Panc1 (cell line): ENCODE results near the gene NNT. TPM values are rescaled to one million over a fixed set of nuclear protein-coding genes. Genes with fewer than 3 reads are reported as not detected.

ENCODE experiments used
- ATAC-seq: fragments of 200-7000 bp; cut with Tn5 transposase; 2 replicates; pipeline ENCODE4 v1.9.1; 2020; ENCODE audit warnings: mild to moderate bottlenecking, moderate library complexity
- BruUV-seq: library from RNA; stranded (reverse); fragments of 400-500 nt; replicated peaks from 2 replicates; lab custom pipeline; 2021; lab: Mats Ljungman, UMichigan
- CTCF ChIA-PET: fragments of 300-600 bp; sonication (Branson Sonifier 250); formaldehyde crosslinking; loops from one replicate; lab custom pipeline; 2022; ENCODE audit warnings: antibody characterized with exemption; lab: Charles Lee
- POLR2A ChIA-PET: fragments of 300-600 bp; sonication (Branson Sonifier 250); formaldehyde crosslinking; loops from one replicate; lab custom pipeline; 2022; ENCODE audit warnings: antibody characterized with exemption; lab: Charles Lee
- DNase-seq: peaks from one replicate; pipeline ENCODE4 v3.0.0-alpha.2; 2010; ENCODE audit warnings: low read depth, low spot score
- H3K27ac ChIP-seq: 2 replicates; pipeline ENCODE4 v1.5.1; 2011; ENCODE audit warnings: mild to moderate bottlenecking, low read length, inconsistent platforms
- H3K27me3 ChIP-seq: fragments of 200-500 bp; sonication (Bioruptor generic); 2 replicates; pipeline ENCODE4 v1.6.0; 2014; ENCODE audit warnings: low read length, inconsistent platforms; ENCODE audit not compliant: control insufficient read depth, insufficient read depth
- H3K36me3 ChIP-seq: fragments of 200-500 bp; sonication (Bioruptor generic); 2 replicates; pipeline ENCODE4 v1.5.1; 2014; ENCODE audit warnings: inconsistent platforms, mild to moderate bottlenecking, low read length, moderate library complexity; ENCODE audit not compliant: control insufficient read depth, insufficient read depth
- H3K4me1 ChIP-seq: 2 replicates; pipeline ENCODE4 v1.5.1; 2011; ENCODE audit warnings: inconsistent platforms, mild to moderate bottlenecking, low read length, moderate library complexity; ENCODE audit not compliant: control insufficient read depth, insufficient read depth
- H3K4me3 ChIP-seq, 2 experiments: 2 replicates each; pipeline ENCODE4 v1.5.1; 2011 to 2012; ENCODE audit warnings: low read depth in 2 of 2, low read length in 2 of 2, mild to moderate bottlenecking in 2 of 2, inconsistent platforms in 1 of 2, moderate library complexity in 1 of 2
- H3K9me3 ChIP-seq: fragments of 200-500 bp; sonication (Bioruptor generic); 2 replicates; pipeline ENCODE4 v1.5.1; 2014; ENCODE audit warnings: low read depth, mild to moderate bottlenecking, inconsistent platforms, low read length, moderate library complexity; ENCODE audit not compliant: control insufficient read depth, insufficient read depth
- POLR2AphosphoS5 ChIP-seq: IDR thresholded peaks from 2 replicates; pipeline ENCODE4 v1.6.1; 2012; ENCODE audit warnings: mild to moderate bottlenecking, low read depth, low read length, moderate library complexity
- SIN3A ChIP-seq: IDR thresholded peaks from 2 replicates; pipeline ENCODE4 v1.6.1; 2012; ENCODE audit warnings: low read depth, mild to moderate bottlenecking, low read length, moderate library complexity, borderline replicate concordance; ENCODE audit not compliant: insufficient read depth
- TCF7L2 ChIP-seq: IDR thresholded peaks from 2 replicates; pipeline ENCODE4 v1.6.1; 2011; ENCODE audit warnings: mild to moderate bottlenecking, low read depth, low read length, inconsistent platforms
- in situ Hi-C: cut with HindIII; loops from 2 replicates; pipeline ENCODE4 v1.10.0; 2016; ENCODE audit warnings: low sequenced_read_pairs, low pct_unique_long_range_greater_than_20kb
- intact Hi-C: fragments of 100-400 bp; cut with micrococcal nuclease; formaldehyde crosslinking; loops from one replicate; pipeline ENCODE4 v1.10.0; 2022; ENCODE audit not compliant: unreplicated experiment
- total RNA-seq: library from RNA; stranded (reverse); gene quantifications from one replicate; pipeline ENCODE4 v1.2.1, GENCODE V29; 2021; ENCODE audit not compliant: unreplicated experiment
- TF ChIP-seq, protein P1 (sequence below): fragments of 450-650 bp; IDR thresholded peaks from 2 replicates; pipeline ENCODE4 v1.5.1; 2017; ENCODE audit warnings: mild to moderate bottlenecking
- TF ChIP-seq, protein P2 (sequence below), 2 experiments: IDR thresholded peaks; 2 replicates each; pipeline ENCODE4 v1.6.1; 2011 to 2012; ENCODE audit warnings: low read depth in 2 of 2, control low read depth in 1 of 2, low read length in 1 of 2, mild to moderate bottlenecking in 1 of 2, moderate library complexity in 1 of 2; ENCODE audit not compliant: insufficient read depth in 1 of 2

NNT gene
- total RNA-seq, 1 experiment from 2014 or later, result 78.7 TPM

DNA sequence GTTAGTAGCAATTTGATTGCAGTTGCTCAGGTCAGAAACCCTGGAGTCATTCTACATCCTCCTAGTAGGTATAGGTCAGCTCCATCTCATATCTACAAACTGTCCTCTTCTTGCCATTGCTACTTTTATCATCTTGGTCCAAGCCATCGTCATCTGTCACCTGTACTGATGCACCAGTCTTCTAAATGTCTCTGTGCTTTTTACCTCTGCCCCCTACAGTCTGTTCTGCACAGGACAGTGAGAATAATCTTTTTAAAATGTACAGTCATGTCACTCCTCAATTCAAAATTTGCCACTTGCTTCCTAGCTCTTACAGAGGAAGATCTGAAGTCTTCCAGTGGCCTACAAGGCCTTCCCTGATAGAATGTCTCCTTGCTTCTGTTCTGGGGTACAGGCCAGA is 6.8 kb downstream of the NNT start:
- Histone ChIP-seq H3K27ac (no peak overlapping the region), H3K27me3 (no peaks in the 10 kb centered on the region), H3K4me1 (no peaks in the 10 kb centered on the region), H3K9me3 (no peaks in the 10 kb centered on the region; the same call in 1 of the 2 replicates), H3K36me3 (peaks cover 9% of the 10 kb centered on the region; the same call in 1 of the 2 replicates), H3K4me3 (no peak overlapping the region)
- ChIA-PET CTCF (no interaction called here), POLR2A (no interaction called here)
- TF ChIP-seq, protein P1, sequence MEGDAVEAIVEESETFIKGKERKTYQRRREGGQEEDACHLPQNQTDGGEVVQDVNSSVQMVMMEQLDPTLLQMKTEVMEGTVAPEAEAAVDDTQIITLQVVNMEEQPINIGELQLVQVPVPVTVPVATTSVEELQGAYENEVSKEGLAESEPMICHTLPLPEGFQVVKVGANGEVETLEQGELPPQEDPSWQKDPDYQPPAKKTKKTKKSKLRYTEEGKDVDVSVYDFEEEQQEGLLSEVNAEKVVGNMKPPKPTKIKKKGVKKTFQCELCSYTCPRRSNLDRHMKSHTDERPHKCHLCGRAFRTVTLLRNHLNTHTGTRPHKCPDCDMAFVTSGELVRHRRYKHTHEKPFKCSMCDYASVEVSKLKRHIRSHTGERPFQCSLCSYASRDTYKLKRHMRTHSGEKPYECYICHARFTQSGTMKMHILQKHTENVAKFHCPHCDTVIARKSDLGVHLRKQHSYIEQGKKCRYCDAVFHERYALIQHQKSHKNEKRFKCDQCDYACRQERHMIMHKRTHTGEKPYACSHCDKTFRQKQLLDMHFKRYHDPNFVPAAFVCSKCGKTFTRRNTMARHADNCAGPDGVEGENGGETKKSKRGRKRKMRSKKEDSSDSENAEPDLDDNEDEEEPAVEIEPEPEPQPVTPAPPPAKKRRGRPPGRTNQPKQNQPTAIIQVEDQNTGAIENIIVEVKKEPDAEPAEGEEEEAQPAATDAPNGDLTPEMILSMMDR, result peak; percentile 55
- TF ChIP-seq, protein P2, sequence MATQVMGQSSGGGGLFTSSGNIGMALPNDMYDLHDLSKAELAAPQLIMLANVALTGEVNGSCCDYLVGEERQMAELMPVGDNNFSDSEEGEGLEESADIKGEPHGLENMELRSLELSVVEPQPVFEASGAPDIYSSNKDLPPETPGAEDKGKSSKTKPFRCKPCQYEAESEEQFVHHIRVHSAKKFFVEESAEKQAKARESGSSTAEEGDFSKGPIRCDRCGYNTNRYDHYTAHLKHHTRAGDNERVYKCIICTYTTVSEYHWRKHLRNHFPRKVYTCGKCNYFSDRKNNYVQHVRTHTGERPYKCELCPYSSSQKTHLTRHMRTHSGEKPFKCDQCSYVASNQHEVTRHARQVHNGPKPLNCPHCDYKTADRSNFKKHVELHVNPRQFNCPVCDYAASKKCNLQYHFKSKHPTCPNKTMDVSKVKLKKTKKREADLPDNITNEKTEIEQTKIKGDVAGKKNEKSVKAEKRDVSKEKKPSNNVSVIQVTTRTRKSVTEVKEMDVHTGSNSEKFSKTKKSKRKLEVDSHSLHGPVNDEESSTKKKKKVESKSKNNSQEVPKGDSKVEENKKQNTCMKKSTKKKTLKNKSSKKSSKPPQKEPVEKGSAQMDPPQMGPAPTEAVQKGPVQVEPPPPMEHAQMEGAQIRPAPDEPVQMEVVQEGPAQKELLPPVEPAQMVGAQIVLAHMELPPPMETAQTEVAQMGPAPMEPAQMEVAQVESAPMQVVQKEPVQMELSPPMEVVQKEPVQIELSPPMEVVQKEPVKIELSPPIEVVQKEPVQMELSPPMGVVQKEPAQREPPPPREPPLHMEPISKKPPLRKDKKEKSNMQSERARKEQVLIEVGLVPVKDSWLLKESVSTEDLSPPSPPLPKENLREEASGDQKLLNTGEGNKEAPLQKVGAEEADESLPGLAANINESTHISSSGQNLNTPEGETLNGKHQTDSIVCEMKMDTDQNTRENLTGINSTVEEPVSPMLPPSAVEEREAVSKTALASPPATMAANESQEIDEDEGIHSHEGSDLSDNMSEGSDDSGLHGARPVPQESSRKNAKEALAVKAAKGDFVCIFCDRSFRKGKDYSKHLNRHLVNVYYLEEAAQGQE (IDR thresholded peaks at IDR 0.05; ENCODE audit: insufficient read depth in 1 of 2, low read depth in 2 of 2, low read length in 1 of 2), result no peak
- intact Hi-C loops, result no loop called here
- DNase-seq (no peak), ATAC-seq (peak; percentile 63; the same call in 1 of the 2 replicates)
- no TSS peak for BruUV-seq
- in situ Hi-C loops, result no loop called here

DNA sequence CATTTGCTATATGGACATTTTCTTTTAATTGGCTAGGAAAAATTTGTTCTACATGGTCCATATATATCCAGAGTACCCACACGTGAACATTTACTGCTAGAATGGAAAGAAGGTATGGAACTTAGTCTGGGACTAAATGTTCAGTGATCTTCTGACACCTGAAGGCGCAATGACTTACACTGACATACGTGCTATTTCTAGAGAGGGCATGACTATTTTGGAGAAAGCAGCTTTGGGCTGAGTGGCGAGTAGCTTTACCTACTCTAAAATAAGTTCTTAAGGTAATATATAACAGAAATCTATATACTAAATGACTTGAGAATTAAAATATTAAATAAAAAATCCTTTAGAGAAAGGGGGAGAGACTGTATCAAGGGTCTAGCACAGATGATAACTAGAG is 10.4 kb downstream of the NNT start:
- POLR2A ChIA-PET, result no interaction called here
- CTCF ChIA-PET, result no interaction called here
- H3K4me1 ChIP-seq, result no peaks in the 10 kb centered on the region
- H3K36me3 ChIP-seq, result peaks cover 28% of the 10 kb centered on the region
- intact Hi-C loops (no loop called here), in situ Hi-C loops (no loop called here)
- BruUV-seq, result no TSS peak
- no peak overlapping the region for H3K27ac ChIP-seq
- H3K4me3 ChIP-seq, result no peak overlapping the region
- H3K9me3 ChIP-seq, result no peaks in the 10 kb centered on the region
- ATAC-seq (no peak), DNase-seq (no peak)
- TF ChIP-seq SIN3A (no peak), POLR2AphosphoS5 (no peak), TCF7L2 (no peak)
- TF ChIP-seq, protein P1, result no peak
- TF ChIP-seq, protein P2 (IDR thresholded peaks at IDR 0.05; ENCODE audit: insufficient read depth in 1 of 2, low read depth in 2 of 2, low read length in 1 of 2), result no peak
- H3K27me3 ChIP-seq, result no peaks in the 10 kb centered on the region
